CD14-positive monocyte (primary cell): ENCODE results near the gene KRT13. TPM values are rescaled to one million over a fixed set of nuclear protein-coding genes. Genes with fewer than 3 reads are reported as not detected.

Experiments
- DNase-seq, 3 donors: peaks; one replicate each; pipeline ENCODE4 v3.0.0-alpha.2; 2011 to 2022
- H2AFZ ChIP-seq: 2 replicates; pipeline ENCODE4 v1.6.0; 2012; ENCODE audit warnings: mild to moderate bottlenecking, low read depth, low read length, inconsistent platforms; ENCODE audit not compliant: insufficient read depth, poor library complexity, severe bottlenecking
- H3K27ac ChIP-seq, 2 donors: 1 replicate in 1 of 2; 2 replicates in 1 of 2; pipeline ENCODE4 v1.5.1; 2012 to 2013; ENCODE audit warnings: low read length in 2 of 2, control low read depth in 1 of 2, inconsistent platforms in 1 of 2, low read depth in 1 of 2, mild to moderate bottlenecking in 1 of 2
- H3K27me3 ChIP-seq, 2 donors: one replicate each; pipeline versions ENCODE4 v1.6.0 to v1.6.1; 2011 to 2013; ENCODE audit warnings: low read length in 2 of 2; ENCODE audit not compliant: control insufficient read depth in 2 of 2, insufficient read depth in 2 of 2
- H3K36me3 ChIP-seq, 2 donors: replicated peaks in 1 of 2; 1 replicate in 1 of 2; 2 replicates in 1 of 2; pipeline versions ENCODE4 v1.5.1 to v1.6.1; 2012 to 2013; ENCODE audit warnings: low read length in 2 of 2, control low read depth in 1 of 2, inconsistent platforms in 1 of 2, mild to moderate bottlenecking in 1 of 2; ENCODE audit not compliant: insufficient read depth in 2 of 2, control insufficient read depth in 1 of 2
- H3K4me1 ChIP-seq, 2 donors: 1 replicate in 1 of 2; 2 replicates in 1 of 2; pipeline versions ENCODE4 v1.5.1 to v1.6.1; 2012 to 2013; ENCODE audit warnings: low read length in 2 of 2, control low read depth in 1 of 2, inconsistent platforms in 1 of 2, mild to moderate bottlenecking in 1 of 2, moderate library complexity in 1 of 2; ENCODE audit not compliant: insufficient read depth in 2 of 2, control insufficient read depth in 1 of 2
- H3K4me2 ChIP-seq: replicated peaks from 2 replicates; pipeline ENCODE3; 2012; ENCODE audit warnings: low read length, moderate library complexity, mild to moderate bottlenecking; ENCODE audit not compliant: poor library complexity, severe bottlenecking; ENCODE audit errors: extremely low read depth
- H3K4me3 ChIP-seq, 3 experiments: fragments of 200-600 bp in 1 of 3; sonication (generic) in 1 of 3; replicated peaks in 1 of 3; 1 replicate in 2 of 3; 2 replicates in 1 of 3; pipeline ENCODE4 v1.5.1; 2011 to 2013; ENCODE audit warnings: low read length in 3 of 3, mild to moderate bottlenecking in 3 of 3, control low read depth in 2 of 3, low read depth in 2 of 3, inconsistent platforms in 1 of 3, moderate library complexity in 1 of 3
- H3K79me2 ChIP-seq: 2 replicates; pipeline ENCODE4 v1.6.0; 2012; ENCODE audit warnings: mild to moderate bottlenecking, control low read depth, inconsistent platforms, low read length, moderate library complexity; ENCODE audit not compliant: insufficient read depth
- H3K9ac ChIP-seq: 2 replicates; pipeline ENCODE4 v1.6.0; 2017; ENCODE audit warnings: low read length, mild to moderate bottlenecking; ENCODE audit not compliant: insufficient read depth, poor library complexity, severe bottlenecking
- H3K9me3 ChIP-seq, 2 donors: replicated peaks in 1 of 2; 1 replicate in 1 of 2; 2 replicates in 1 of 2; pipeline versions ENCODE4 v1.5.1 to v1.6.1; 2012 to 2013; ENCODE audit warnings: low read length in 2 of 2, control low read depth in 1 of 2; ENCODE audit not compliant: control insufficient read depth in 1 of 2, insufficient read depth in 1 of 2
- H4K20me1 ChIP-seq: 2 replicates; pipeline ENCODE4 v1.6.0; 2012; ENCODE audit warnings: mild to moderate bottlenecking, low read length, control low read depth, moderate library complexity; ENCODE audit not compliant: insufficient read depth
- H3K27ac Mint-ChIP-seq, 7 donors: one replicate each; pipeline ENCODE4 v1.8.0; 2020; ENCODE audit warnings: mild to moderate bottlenecking in 7 of 7, mixed read lengths in 7 of 7, moderate library complexity in 6 of 7, inconsistent platforms in 2 of 7
- H3K27me3 Mint-ChIP-seq, 3 donors: one replicate each; pipeline ENCODE4 v1.8.0; 2021 to 2022; ENCODE audit warnings: low read depth in 3 of 3, mild to moderate bottlenecking in 3 of 3, mixed read lengths in 3 of 3, moderate library complexity in 3 of 3, inconsistent platforms in 1 of 3
- H3K36me3 Mint-ChIP-seq, 2 donors: one replicate each; pipeline ENCODE4 v1.8.0; 2020; ENCODE audit warnings: mixed read lengths in 2 of 2, inconsistent platforms in 1 of 2, mild to moderate bottlenecking in 1 of 2
- H3K4me1 Mint-ChIP-seq: one replicate; pipeline ENCODE4 v1.8.0; 2020; ENCODE audit warnings: mild to moderate bottlenecking, mixed read lengths
- H3K4me3 Mint-ChIP-seq, 2 donors: one replicate each; pipeline ENCODE4 v1.8.0; 2020; ENCODE audit warnings: mild to moderate bottlenecking in 2 of 2, mixed read lengths in 2 of 2, moderate library complexity in 1 of 2
- H3K9me3 Mint-ChIP-seq, 7 donors: one replicate each; pipeline ENCODE4 v1.8.0; 2020 to 2022; ENCODE audit warnings: mixed read lengths in 7 of 7, mild to moderate bottlenecking in 6 of 7, moderate library complexity in 6 of 7, inconsistent platforms in 2 of 7
- WGBS: methylation state at CpG from one replicate; pipeline ENCODE4 v1.1.5; 2013; ENCODE audit warnings: missing lambda C conversion rate; ENCODE audit not compliant: insufficient coverage; 5-methylcytosine and 5-hydroxymethylcytosine counted together
- intact Hi-C, 2 donors: fragments of 100-400 bp; cut with micrococcal nuclease; formaldehyde crosslinking; loops; one replicate each; pipeline versions ENCODE4 v1.15.0 to v1.15.1; 2023
- polyA plus RNA-seq, 3 donors: library from polyadenylated mRNA; depleted of rRNA in 1 of 3; unstranded in 2 of 3; stranded (reverse) in 1 of 3; fragments of 300-500 nt in 2 of 3; fragments of >200 nt in 1 of 3; fragmentation: Illumina TruSeq in 2 of 3; gene quantifications; 1 replicate in 2 of 3; 2 replicates in 1 of 3; pipeline ENCODE4 v1.2.3, GENCODE V29; 2012 to 2021
- TF ChIP-seq, protein P1 (sequence below): fragments of 200-600 bp; IDR thresholded peaks from one replicate; pipeline ENCODE4 v1.8.0; 2022; ENCODE audit warnings: antibody characterized with exemption, mild to moderate bottlenecking

KRT13 gene
- polyA plus RNA-seq, 3 donors, result not detected

GRCh38 chr17:41527063-41528023 lies 21.9 kb upstream of the KRT13 start:
- Histone ChIP-seq H3K79me2 (no peaks in the 10 kb centered on the region), H3K27ac (no peak overlapping the region), H3K9ac (no peak overlapping the region), H3K4me1 (peaks cover 6 to 10% of the 10 kb centered on the region in 2 donors), H3K4me2 (peak overlapping the region; percentile 14), H2AFZ (peak overlapping the region; percentile 52), H3K27me3 (peaks cover 39 to 72% of the 10 kb centered on the region in 2 donors), H3K36me3 (no peaks in the 10 kb centered on the region), H3K4me3 (no peak overlapping the region), H4K20me1 (no peaks in the 10 kb centered on the region), H3K9me3 (peaks cover 0 to 21% of the 10 kb centered on the region in 2 donors)
- WGBS, result 10% methylated on average over 61 of the region's 62 CpGs
- peaks cover 60 to 80% (median 64%) of the 10 kb centered on the region in 3 donors for H3K27me3 Mint-ChIP-seq
- peaks cover 0 to 14% (median 7%) of the 10 kb centered on the region in 7 donors for H3K9me3 Mint-ChIP-seq
- intact Hi-C loops, result no loop called here
- TF ChIP-seq, protein P1, sequence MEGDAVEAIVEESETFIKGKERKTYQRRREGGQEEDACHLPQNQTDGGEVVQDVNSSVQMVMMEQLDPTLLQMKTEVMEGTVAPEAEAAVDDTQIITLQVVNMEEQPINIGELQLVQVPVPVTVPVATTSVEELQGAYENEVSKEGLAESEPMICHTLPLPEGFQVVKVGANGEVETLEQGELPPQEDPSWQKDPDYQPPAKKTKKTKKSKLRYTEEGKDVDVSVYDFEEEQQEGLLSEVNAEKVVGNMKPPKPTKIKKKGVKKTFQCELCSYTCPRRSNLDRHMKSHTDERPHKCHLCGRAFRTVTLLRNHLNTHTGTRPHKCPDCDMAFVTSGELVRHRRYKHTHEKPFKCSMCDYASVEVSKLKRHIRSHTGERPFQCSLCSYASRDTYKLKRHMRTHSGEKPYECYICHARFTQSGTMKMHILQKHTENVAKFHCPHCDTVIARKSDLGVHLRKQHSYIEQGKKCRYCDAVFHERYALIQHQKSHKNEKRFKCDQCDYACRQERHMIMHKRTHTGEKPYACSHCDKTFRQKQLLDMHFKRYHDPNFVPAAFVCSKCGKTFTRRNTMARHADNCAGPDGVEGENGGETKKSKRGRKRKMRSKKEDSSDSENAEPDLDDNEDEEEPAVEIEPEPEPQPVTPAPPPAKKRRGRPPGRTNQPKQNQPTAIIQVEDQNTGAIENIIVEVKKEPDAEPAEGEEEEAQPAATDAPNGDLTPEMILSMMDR, result no peak
- no peak for DNase-seq
- H3K36me3 Mint-ChIP-seq, result peaks cover 2 to 3% of the 10 kb centered on the region in 2 donors
- peak overlapping the region in 2 of 7 donors; percentile 9 to 11 for H3K27ac Mint-ChIP-seq
- H3K4me1 Mint-ChIP-seq, result peaks cover 15% of the 10 kb centered on the region
- peak overlapping the region in 1 of 2 donors; percentile 82 for H3K4me3 Mint-ChIP-seq

GRCh38 chr17:41524261-41524660 lies 18.8 kb upstream of the KRT13 start:
- intact Hi-C loops, result no loop called here
- Mint-ChIP-seq H3K36me3 (peaks cover 2 to 3% of the 10 kb centered on the region in 2 donors), H3K4me3 (no peak overlapping the region), H3K4me1 (peaks cover 19% of the 10 kb centered on the region), H3K9me3 (peaks cover 0 to 14% (median 5%) of the 10 kb centered on the region in 7 donors), H3K27ac (no peak overlapping the region), H3K27me3 (peaks cover 41 to 54% (median 46%) of the 10 kb centered on the region in 3 donors)
- Histone ChIP-seq H4K20me1 (no peaks in the 10 kb centered on the region), H3K9ac (no peak overlapping the region), H3K4me3 (no peak overlapping the region), H2AFZ (no peak overlapping the region), H3K36me3 (no peaks in the 10 kb centered on the region), H3K4me1 (peaks cover 15 to 21% of the 10 kb centered on the region in 2 donors), H3K79me2 (no peaks in the 10 kb centered on the region), H3K4me2 (no peak overlapping the region), H3K9me3 (peaks cover 0 to 21% of the 10 kb centered on the region in 2 donors), H3K27me3 (peaks cover 21 to 45% of the 10 kb centered on the region in 2 donors), H3K27ac (no peak overlapping the region)
- TF ChIP-seq, protein P1, result no peak
- WGBS, result 96% methylated on average over 9 of the region's 11 CpGs
- no peak for DNase-seq
